Neural progenitor cell (in vitro differentiated cells): ENCODE results near the gene HIPK2. TPM values are rescaled to one million over a fixed set of nuclear protein-coding genes. Genes with fewer than 3 reads are reported as not detected.

ENCODE experiments used
- DNase-seq: peaks from one replicate; pipeline ENCODE4 v3.0.0-alpha.2; 2016; ENCODE audit warnings: low spot score
- H2AFZ ChIP-seq: fragments of 200-600 bp; sonication (generic); replicated peaks from 2 replicates; pipeline ENCODE4 v1.6.1; 2016; ENCODE audit warnings: antibody characterized with exemption
- H3F3A ChIP-seq: fragments of 200-600 bp; sonication (generic); 2 replicates; pipeline ENCODE4 v1.6.1; 2016; ENCODE audit warnings: antibody characterized with exemption, low read depth
- H3K27ac ChIP-seq: fragments of 200-600 bp; sonication (generic); 2 replicates; pipeline ENCODE4 v1.5.1; 2016; ENCODE audit warnings: mild to moderate bottlenecking
- H3K27me3 ChIP-seq: fragments of 200-600 bp; sonication (generic); 2 replicates; pipeline ENCODE4 v1.6.1; 2016; ENCODE audit warnings: mild to moderate bottlenecking, moderate library complexity
- H3K36me3 ChIP-seq: fragments of 200-600 bp; sonication (generic); 2 replicates; pipeline ENCODE4 v1.5.1; 2016
- H3K4me1 ChIP-seq: fragments of 200-600 bp; sonication (generic); 2 replicates; pipeline ENCODE4 v1.6.1; 2016; ENCODE audit warnings: mixed run types
- H3K4me2 ChIP-seq: fragments of 200-600 bp; sonication (generic); 2 replicates; pipeline ENCODE4 v1.6.1; 2016
- H3K4me3 ChIP-seq: fragments of 200-600 bp; sonication (generic); 2 replicates; pipeline ENCODE4 v1.5.1; 2016
- H3K79me2 ChIP-seq: fragments of 200-600 bp; sonication (generic); 2 replicates; pipeline ENCODE4 v1.6.1; 2016; ENCODE audit warnings: low read depth
- H3K9ac ChIP-seq: fragments of 200-600 bp; sonication (generic); 2 replicates; pipeline ENCODE4 v1.6.1; 2016
- H3K9me3 ChIP-seq: fragments of 200-600 bp; sonication (generic); 2 replicates; pipeline ENCODE4 v1.5.1; 2016; ENCODE audit warnings: low read depth
- H4K20me1 ChIP-seq: fragments of 200-600 bp; sonication (generic); 2 replicates; pipeline ENCODE4 v1.6.1; 2016; ENCODE audit warnings: low read depth
- H3K27ac Mint-ChIP-seq: 3 replicates; pipeline ENCODE4 v1.8.0; 2021; ENCODE audit warnings: mixed read lengths
- H3K27me3 Mint-ChIP-seq: 2 replicates; pipeline ENCODE4 v1.8.0; 2022; ENCODE audit warnings: low read depth, mild to moderate bottlenecking, inconsistent platforms, moderate library complexity, mixed read lengths; ENCODE audit not compliant: insufficient read depth
- H3K36me3 Mint-ChIP-seq: 3 replicates; pipeline ENCODE4 v1.8.0; 2021; ENCODE audit warnings: mixed read lengths
- H3K4me1 Mint-ChIP-seq: 3 replicates; pipeline ENCODE4 v1.8.0; 2021; ENCODE audit warnings: mixed read lengths
- H3K4me3 Mint-ChIP-seq: 3 replicates; pipeline ENCODE4 v1.8.0; 2021; ENCODE audit warnings: mild to moderate bottlenecking, moderate library complexity, mixed read lengths
- H3K9me3 Mint-ChIP-seq: 3 replicates; pipeline ENCODE4 v1.8.0; 2020; ENCODE audit warnings: mixed read lengths
- EZH2 ChIP-seq: fragments of 200-600 bp; sonication (generic); IDR thresholded peaks from 2 replicates; pipeline ENCODE4 v1.6.1; 2017; ENCODE audit warnings: antibody characterized with exemption, mild to moderate bottlenecking, moderate library complexity
- EZH2phosphoT487 ChIP-seq: fragments of 200-600 bp; sonication (generic); IDR thresholded peaks from 2 replicates; pipeline ENCODE4 v1.6.1; 2017; ENCODE audit warnings: antibody characterized with exemption
- total RNA-seq: library from RNA; depleted of rRNA; stranded (reverse); fragments of >200 nt; gene quantifications from 2 replicates; pipeline ENCODE4 v1.2.3, GENCODE V29; 2015; ENCODE audit warnings: low replicate concordance
- TF ChIP-seq, protein P1 (sequence below): fragments of 200-600 bp; sonication (generic); IDR thresholded peaks from 2 replicates; pipeline ENCODE4 v1.5.1; 2017; ENCODE audit warnings: antibody characterized with exemption, mild to moderate bottlenecking

HIPK2 gene
- total RNA-seq, 1 donor from 2014 or later = 12.8 TPM

DNA sequence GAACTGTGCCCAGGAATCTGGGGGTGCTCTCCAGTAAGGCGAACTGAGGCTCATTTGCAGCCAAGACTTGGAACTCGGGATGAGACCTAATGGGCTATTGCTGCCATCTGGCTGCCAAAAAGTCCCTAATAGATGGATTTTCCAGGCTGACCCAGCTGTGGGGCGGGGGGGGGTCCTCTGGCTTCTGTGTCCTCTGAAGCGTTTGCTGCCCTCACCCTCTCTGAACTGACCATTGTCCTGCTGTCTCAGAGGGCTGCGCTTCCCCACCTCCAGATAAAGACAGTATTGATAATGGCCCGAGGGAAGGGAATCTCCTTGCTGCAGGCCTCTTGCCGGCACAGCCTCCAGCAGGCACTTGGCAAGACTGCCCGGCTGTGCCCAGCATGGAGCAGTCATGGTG, 207.7 kb downstream of the HIPK2 start:
- peaks cover 2% of the 10 kb centered on the region for H3K27me3 Mint-ChIP-seq
- Histone ChIP-seq H3K27ac (no peak overlapping the region), H3K36me3 (no peaks in the 10 kb centered on the region), H3K4me1 (peaks cover 9% of the 10 kb centered on the region), H3K9me3 (no peaks in the 10 kb centered on the region), H3F3A (no peaks in the 10 kb centered on the region), H3K79me2 (no peaks in the 10 kb centered on the region), H3K4me3 (no peak overlapping the region), H3K4me2 (no peak overlapping the region), H3K27me3 (no peaks in the 10 kb centered on the region), H4K20me1 (no peaks in the 10 kb centered on the region), H3K9ac (no peak overlapping the region), H2AFZ (no peak overlapping the region)
- H3K9me3 Mint-ChIP-seq = no peaks in the 10 kb centered on the region
- DNase-seq = peak; percentile 75
- H3K4me3 Mint-ChIP-seq = no peak overlapping the region
- peaks cover 26% of the 10 kb centered on the region for H3K36me3 Mint-ChIP-seq
- TF ChIP-seq EZH2phosphoT487 (no peak), EZH2 (no peak)
- TF ChIP-seq, protein P1, sequence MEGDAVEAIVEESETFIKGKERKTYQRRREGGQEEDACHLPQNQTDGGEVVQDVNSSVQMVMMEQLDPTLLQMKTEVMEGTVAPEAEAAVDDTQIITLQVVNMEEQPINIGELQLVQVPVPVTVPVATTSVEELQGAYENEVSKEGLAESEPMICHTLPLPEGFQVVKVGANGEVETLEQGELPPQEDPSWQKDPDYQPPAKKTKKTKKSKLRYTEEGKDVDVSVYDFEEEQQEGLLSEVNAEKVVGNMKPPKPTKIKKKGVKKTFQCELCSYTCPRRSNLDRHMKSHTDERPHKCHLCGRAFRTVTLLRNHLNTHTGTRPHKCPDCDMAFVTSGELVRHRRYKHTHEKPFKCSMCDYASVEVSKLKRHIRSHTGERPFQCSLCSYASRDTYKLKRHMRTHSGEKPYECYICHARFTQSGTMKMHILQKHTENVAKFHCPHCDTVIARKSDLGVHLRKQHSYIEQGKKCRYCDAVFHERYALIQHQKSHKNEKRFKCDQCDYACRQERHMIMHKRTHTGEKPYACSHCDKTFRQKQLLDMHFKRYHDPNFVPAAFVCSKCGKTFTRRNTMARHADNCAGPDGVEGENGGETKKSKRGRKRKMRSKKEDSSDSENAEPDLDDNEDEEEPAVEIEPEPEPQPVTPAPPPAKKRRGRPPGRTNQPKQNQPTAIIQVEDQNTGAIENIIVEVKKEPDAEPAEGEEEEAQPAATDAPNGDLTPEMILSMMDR = peak; percentile 44
- H3K27ac Mint-ChIP-seq = peak overlapping the region; percentile 82
- peaks cover 9% of the 10 kb centered on the region for H3K4me1 Mint-ChIP-seq

DNA sequence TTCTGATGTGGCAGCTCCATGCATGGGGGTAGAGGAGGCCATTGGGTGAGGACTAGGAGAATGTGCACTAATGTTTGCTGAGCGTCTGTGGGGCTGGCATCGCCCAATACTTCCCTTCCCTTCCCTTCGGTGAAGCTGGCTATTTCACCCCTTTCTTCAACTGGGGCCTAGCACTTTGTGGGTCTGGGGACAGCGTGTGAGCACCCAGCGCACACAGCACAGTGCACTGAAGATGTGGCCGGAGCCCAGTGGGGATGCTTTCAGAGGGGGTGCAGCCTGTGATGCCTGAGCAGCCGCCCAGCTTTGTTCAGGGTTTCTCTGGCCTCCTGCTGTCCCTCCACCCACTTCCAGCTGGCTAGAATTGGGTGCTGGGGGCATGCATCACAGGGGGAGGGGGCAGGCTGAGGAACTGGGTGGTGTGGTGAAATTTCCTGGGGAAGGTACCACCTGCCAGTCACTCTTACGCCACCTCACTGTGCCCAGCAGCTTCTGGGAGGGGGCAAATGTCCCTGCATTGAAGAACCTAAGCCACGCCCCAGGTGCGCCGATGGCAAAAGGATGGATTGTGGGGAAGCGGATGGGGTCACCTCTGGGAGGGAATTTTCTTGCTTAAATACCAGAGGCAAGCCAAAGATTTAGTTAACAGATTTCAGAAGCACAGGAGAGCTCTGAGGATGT, 208.8 kb downstream of the HIPK2 start:
- Histone ChIP-seq H3K27ac (no peak overlapping the region), H3K79me2 (no peaks in the 10 kb centered on the region), H3F3A (no peaks in the 10 kb centered on the region), H3K4me1 (peaks cover 9% of the 10 kb centered on the region), H3K9me3 (no peaks in the 10 kb centered on the region), H3K4me2 (no peak overlapping the region), H3K27me3 (no peaks in the 10 kb centered on the region), H4K20me1 (no peaks in the 10 kb centered on the region), H3K9ac (no peak overlapping the region), H2AFZ (no peak overlapping the region), H3K36me3 (no peaks in the 10 kb centered on the region), H3K4me3 (no peak overlapping the region)
- Mint-ChIP-seq H3K9me3 (no peaks in the 10 kb centered on the region), H3K27me3 (peaks cover 2% of the 10 kb centered on the region), H3K4me3 (no peak overlapping the region), H3K36me3 (peaks cover 25% of the 10 kb centered on the region), H3K27ac (no peak overlapping the region), H3K4me1 (peaks cover 9% of the 10 kb centered on the region)
- no peak for TF ChIP-seq EZH2phosphoT487
- TF ChIP-seq, protein P1 = no peak
- no peak for TF ChIP-seq EZH2
- DNase-seq = no peak

DNA sequence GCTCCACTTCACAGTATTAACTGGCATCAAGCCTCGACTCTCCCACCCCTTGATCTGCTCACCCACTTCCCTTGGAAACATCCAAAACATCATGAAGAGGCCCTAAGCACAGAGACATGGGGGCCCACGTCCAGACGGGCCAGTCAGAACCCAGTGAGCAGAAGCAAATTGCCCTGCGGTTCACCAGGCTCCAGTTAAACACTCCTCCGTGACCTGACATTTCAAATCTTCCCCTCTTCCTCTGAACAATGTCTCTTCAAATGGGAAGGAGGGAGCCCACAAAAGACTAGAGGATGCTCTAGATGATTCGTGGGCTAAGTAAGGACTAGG, 209.5 kb downstream of the HIPK2 start:
- H3K9me3 Mint-ChIP-seq = no peaks in the 10 kb centered on the region
- DNase-seq = no peak
- peaks cover 26% of the 10 kb centered on the region for H3K36me3 Mint-ChIP-seq
- Histone ChIP-seq H3K79me2 (no peaks in the 10 kb centered on the region), H3K9me3 (no peaks in the 10 kb centered on the region), H3K4me2 (no peak overlapping the region), H3F3A (no peaks in the 10 kb centered on the region), H3K9ac (no peak overlapping the region), H3K4me3 (no peak overlapping the region), H3K27ac (no peak overlapping the region), H2AFZ (no peak overlapping the region), H3K27me3 (no peaks in the 10 kb centered on the region), H3K36me3 (no peaks in the 10 kb centered on the region), H3K4me1 (peaks cover 9% of the 10 kb centered on the region), H4K20me1 (no peaks in the 10 kb centered on the region)
- no peak overlapping the region for H3K4me3 Mint-ChIP-seq
- peaks cover 2% of the 10 kb centered on the region for H3K27me3 Mint-ChIP-seq
- no peak overlapping the region for H3K27ac Mint-ChIP-seq
- no peak for TF ChIP-seq EZH2phosphoT487
- H3K4me1 Mint-ChIP-seq = peaks cover 9% of the 10 kb centered on the region

DNA sequence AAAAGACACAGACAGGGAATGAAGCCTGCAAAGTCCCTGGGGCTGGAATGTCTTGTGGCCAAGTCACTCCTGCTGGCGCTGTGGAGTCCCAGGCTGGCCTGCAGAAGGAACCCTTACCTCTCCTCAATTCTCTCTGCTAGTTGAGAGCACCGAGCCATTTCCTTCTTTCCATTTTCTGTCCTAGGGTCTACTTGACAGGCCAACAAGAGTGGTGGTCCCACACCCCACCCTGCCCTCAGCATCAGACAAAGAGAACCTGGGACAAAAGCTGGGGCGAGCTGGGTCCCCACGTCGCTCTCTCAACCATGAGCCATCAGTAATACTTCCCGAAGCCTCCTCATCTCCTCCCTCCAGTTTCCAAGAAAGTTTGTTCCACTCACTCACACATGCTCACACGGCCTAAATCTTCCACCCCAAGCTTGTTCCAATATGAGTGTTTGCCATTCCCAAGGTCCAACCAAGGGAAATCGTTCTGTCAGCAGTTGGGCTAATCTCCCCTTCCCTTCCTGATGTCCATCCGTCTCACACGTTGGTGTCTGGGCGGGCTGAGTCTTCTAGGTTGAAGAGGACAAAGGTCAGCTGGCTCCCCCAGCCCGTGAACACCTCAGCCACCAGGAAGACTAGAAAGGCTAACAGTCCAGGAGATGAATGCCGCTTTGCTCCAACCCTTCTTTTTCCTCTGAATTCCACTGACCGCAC, 210.0 kb downstream of the HIPK2 start:
- Histone ChIP-seq H3K79me2 (no peaks in the 10 kb centered on the region), H3K9me3 (no peaks in the 10 kb centered on the region), H4K20me1 (no peaks in the 10 kb centered on the region), H2AFZ (no peak overlapping the region), H3K27ac (no peak overlapping the region), H3F3A (no peaks in the 10 kb centered on the region), H3K4me3 (no peak overlapping the region), H3K27me3 (no peaks in the 10 kb centered on the region), H3K36me3 (no peaks in the 10 kb centered on the region), H3K9ac (no peak overlapping the region), H3K4me2 (no peak overlapping the region), H3K4me1 (peaks cover 9% of the 10 kb centered on the region)
- H3K9me3 Mint-ChIP-seq = no peaks in the 10 kb centered on the region
- peak overlapping the region; percentile 65 for H3K27ac Mint-ChIP-seq
- no peak overlapping the region for H3K4me3 Mint-ChIP-seq
- H3K27me3 Mint-ChIP-seq = peaks cover 2% of the 10 kb centered on the region
- no peak for DNase-seq
- TF ChIP-seq EZH2phosphoT487 (no peak), EZH2 (no peak)
- TF ChIP-seq, protein P1 = no peak
- H3K36me3 Mint-ChIP-seq = peaks cover 26% of the 10 kb centered on the region
- H3K4me1 Mint-ChIP-seq = peaks cover 9% of the 10 kb centered on the region
